Fibroblast of villous mesenchyme (primary cell): ENCODE measurements around the gene ARID4B. TPM values are rescaled to one million over a fixed set of nuclear protein-coding genes. Genes with fewer than 3 reads are reported as not detected.

Experiments
- DNase-seq: peaks from one replicate; pipeline ENCODE4 v3.0.0-alpha.2; 2010; ENCODE audit warnings: low read depth
- H3K4me3 ChIP-seq: 2 replicates; pipeline ENCODE4 v1.5.1; 2011; ENCODE audit warnings: low read depth, mild to moderate bottlenecking, low read length
- CTCF ChIP-seq: IDR thresholded peaks from 2 replicates; pipeline ENCODE4 v1.5.1; 2012; ENCODE audit warnings: low read depth, mild to moderate bottlenecking, low read length; ENCODE audit not compliant: insufficient read depth
- total RNA-seq: library from RNA; depleted of rRNA; stranded (reverse); fragments of >200 nt; gene quantifications from 2 replicates; pipeline ENCODE4 v1.2.3, GENCODE V29; 2012

ARID4B gene
- total RNA-seq, 1 donor: 40.2 TPM

- TF ChIP-seq CTCF: no peak
- DNase-seq: no peak
- H3K4me3 ChIP-seq: no peak overlapping the region
Measured at GRCh38 chr1:235138821-235139220, 189.2 kb downstream of the ARID4B start.

GRCh38 chr1:235136111-235136510, 191.9 kb downstream of the ARID4B start:
- no peak for DNase-seq
- no peak overlapping the region for H3K4me3 ChIP-seq
- no peak for TF ChIP-seq CTCF

GRCh38 chr1:235134171-235134570, 193.8 kb downstream of the ARID4B start:
- no peak for DNase-seq
- no peak overlapping the region for H3K4me3 ChIP-seq
- TF ChIP-seq CTCF: no peak

- no peak for TF ChIP-seq CTCF
- no peak overlapping the region for H3K4me3 ChIP-seq
- DNase-seq: no peak
Measured at GRCh38 chr1:235133086-235133485, 194.9 kb downstream of the ARID4B start.

GRCh38 chr1:235131961-235132360, 196.0 kb downstream of the ARID4B start:
- H3K4me3 ChIP-seq: no peak overlapping the region
- no peak for TF ChIP-seq CTCF
- no peak for DNase-seq

- TF ChIP-seq CTCF: no peak
- no peak overlapping the region for H3K4me3 ChIP-seq
- DNase-seq: no peak
Measured at GRCh38 chr1:235130766-235131270, 197.2 kb downstream of the ARID4B start.
